ENCODE results near the gene NUDT16L1.
A peak's percentile ranks its signal among the peaks of the same experiment; 100 is the strongest.
"Not testable (repeated sequence)": the region's sequence is repeated elsewhere in the genome, so short reads cannot be mapped to it uniquely, and the experiment has no call there.

Gene NUDT16L1

DNA sequence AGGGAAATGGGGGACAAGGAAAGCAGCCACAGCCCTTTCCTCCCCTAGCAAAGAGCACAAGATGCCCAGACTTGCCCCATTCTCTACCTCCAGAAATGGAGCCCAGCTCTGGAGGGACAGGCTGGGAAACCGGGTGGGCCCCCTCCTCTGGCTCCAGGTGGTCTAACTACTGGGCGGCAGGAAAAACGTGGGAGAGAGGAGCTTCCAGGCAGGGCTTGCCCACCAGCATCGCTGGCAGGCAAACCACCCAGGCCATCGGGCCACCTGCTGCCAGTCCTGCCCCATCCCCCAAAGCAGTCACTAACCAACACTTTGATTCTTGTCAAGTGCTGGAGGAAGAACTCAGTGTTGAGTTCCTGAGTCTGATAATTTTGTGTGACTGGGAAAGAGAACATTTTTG is 25.1 kb downstream of the NUDT16L1 start:
- no peak for DNase-seq (ENCODE audit: low spot score)

DNA sequence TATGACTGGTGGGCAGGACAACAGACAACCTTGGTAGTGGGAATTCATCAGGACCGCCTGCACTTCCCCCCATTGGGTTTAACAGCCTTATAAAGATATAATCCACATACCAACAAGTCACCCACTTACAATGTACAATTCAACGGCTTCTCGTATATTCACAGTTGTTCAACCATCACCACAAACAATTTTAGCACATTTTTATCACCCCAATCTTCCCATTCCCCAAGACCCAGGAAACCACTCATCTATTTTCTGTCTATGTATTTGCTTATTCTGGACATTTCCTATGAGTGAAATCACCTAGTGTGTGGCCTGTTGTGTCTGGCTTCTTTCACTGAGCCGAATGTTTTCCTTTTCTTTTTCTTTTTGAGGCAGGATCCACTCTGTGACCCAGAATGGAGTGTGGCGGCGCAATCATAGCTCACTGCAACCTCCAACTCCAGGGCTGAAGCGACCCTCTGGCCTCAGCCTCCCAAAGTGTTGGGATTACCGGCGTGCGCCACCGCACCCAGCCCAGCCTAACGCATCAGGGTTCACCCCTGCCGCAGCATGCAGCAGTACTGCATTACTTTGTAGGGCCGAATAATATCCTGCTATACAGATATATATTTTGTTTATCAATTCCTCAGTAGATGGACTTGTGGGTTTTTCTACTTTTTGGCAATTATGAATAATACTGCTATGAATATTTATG is 29.9 kb downstream of the NUDT16L1 start:
- DNase-seq (ENCODE audit: low spot score): no peak

- no peak for DNase-seq (ENCODE audit: low spot score)
Observed at GRCh38 chr16:4724661-4725270, 31.4 kb downstream of the NUDT16L1 start.

DNA sequence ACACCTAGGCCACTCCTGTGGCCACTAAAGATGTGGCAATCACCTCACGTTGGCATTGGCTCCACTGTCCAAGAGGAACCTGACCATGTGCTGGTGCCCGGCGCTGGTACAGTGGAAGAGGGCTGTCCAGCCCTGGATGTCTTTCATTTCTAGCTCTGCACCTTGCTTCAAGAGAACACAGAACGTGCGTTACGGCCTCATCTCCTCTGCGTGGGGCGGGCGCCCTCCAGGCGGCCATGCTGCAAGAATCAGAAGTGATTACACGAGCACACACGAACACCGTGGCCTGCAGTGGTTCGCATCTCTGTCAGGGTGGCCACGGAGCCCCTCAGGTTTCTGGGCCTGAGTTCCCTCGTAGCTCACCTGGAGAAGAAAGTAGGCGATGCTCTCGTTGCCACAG is 33.3 kb downstream of the NUDT16L1 start:
- no peak for DNase-seq (ENCODE audit: low spot score)

DNA sequence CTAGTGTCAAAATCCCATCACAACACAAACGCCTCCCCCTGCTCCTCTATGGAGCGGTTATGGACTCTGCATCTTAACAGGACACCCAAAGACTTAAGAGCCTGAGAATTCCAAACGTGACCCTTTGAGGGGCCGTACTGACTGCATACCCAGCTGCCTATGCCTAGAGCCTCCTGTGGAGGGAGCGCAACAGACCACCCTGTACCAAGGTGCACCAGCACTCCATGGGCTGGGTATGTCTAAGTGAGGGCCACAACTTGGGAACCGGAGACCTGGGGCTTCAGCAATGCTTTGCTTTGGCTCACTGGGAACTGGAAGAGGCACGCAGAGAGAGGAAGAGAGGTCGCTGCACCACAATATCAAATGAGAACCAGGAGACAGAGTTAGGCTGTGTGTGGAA is 35.3 kb downstream of the NUDT16L1 start:
- DNase-seq (ENCODE audit: low spot score): no peak

DNA sequence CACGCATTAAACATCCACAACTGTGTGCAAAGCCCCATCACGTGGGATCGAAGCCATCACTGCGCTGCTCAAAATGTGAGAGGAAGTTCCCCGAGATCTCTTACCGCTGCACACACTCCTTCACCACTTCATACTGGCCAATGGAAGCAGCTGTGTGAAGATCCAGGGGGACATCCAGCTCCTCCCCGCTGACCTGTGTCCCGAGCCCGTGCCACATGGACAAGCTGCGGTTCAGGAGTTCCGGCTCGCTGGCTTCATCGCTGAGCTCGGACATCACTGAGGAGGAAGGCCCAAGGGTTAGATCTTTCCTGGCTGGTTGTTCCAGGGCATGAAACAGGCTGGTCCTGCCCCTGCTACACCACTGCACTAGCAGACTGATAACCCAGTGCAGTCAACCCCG is 36.5 kb downstream of the NUDT16L1 start:
- no peak for DNase-seq (ENCODE audit: low spot score)

DNA sequence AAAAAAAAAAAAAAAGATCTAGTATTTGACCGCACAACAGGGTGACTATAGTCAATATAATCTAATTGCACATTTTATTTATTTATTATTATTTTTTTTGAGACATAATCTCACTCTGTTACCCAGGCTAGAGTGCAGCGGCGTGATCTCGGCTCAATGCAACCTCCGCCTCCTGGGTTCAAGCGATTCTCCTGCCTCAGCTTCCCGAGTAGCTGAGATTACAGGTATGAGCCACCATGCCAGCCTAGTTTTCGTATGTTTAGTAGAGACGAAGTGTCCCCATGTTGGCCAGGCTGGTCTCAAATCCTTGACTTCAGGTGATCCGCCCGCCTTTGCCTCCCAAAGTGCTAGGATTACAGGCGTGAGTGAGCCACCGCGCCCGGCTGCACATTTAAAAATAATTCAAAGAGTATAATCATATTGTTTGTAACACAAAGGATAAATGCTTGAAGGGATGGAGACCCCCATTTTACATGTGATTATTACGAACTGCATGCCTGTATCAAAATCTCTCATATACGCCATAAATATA is 39.9 kb downstream of the NUDT16L1 start:
- no peak for DNase-seq (ENCODE audit: low spot score)

- no peak for DNase-seq (ENCODE audit: low spot score)
Observed at GRCh38 chr16:4733747-4734062, 40.3 kb downstream of the NUDT16L1 start.

- DNase-seq (ENCODE audit: low spot score): peak; percentile 89
Observed at GRCh38 chr16:4734063-4734729, 40.8 kb downstream of the NUDT16L1 start, which contains the start of the genes ANKS3 and DNAAF8. ANKS3 (minus strand) TSS chr16:4734271; CDS start chr16:4730149, 4,122 bp downstream. DNAAF8 (plus strand) TSS chr16:4734537; CDS start chr16:4736515, 1,978 bp downstream.

GRCh38 chr16:4734730-4735535 is 41.6 kb downstream of the NUDT16L1 start:
- peak; percentile 90 for DNase-seq (ENCODE audit: low spot score)

DNA sequence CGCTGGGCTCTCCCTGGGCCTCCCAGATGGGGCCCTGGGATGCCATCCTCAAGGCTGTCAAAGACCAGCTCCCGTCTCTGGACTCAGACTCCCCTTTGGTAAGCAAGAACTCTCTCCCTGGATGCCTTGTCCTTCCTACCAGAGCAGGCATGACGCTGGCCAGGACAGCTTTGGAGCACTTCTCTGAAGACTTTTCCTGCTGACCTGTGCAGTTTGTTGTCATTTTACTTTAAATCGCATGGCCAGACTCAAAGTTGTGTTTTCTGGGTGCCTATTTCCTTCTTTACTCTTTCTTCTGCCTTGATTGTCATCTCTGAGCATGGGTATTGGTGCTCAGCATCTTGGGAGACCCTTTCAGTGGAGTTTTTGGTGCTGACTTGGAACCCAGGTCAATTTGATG is 43.2 kb downstream of the NUDT16L1 start:
- DNase-seq (ENCODE audit: low spot score): no peak

- no peak for DNase-seq (ENCODE audit: low spot score)
Observed at GRCh38 chr16:4737545-4737944, 44.2 kb downstream of the NUDT16L1 start.

DNA sequence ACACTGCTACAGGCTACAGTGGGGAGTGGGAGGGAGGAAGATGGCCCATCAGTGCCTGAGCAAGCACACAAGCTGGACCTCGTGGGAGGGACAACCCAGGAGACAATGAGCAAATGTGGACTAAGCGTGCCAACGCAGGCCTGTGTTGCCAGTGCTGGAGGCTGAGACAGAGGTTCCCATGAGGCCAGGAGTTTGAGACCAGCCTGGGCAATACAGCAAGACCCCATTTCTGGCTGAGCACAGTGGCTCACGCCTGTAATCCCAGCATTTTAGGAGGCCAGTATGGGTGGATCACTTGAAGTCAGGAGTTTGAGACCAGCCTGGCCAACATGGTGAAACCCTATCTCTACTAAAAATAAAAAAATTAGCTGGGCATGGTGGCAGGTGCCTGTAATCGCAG is 45.0 kb downstream of the NUDT16L1 start:
- not testable (repeated sequence) for DNase-seq (ENCODE audit: low spot score)

DNA sequence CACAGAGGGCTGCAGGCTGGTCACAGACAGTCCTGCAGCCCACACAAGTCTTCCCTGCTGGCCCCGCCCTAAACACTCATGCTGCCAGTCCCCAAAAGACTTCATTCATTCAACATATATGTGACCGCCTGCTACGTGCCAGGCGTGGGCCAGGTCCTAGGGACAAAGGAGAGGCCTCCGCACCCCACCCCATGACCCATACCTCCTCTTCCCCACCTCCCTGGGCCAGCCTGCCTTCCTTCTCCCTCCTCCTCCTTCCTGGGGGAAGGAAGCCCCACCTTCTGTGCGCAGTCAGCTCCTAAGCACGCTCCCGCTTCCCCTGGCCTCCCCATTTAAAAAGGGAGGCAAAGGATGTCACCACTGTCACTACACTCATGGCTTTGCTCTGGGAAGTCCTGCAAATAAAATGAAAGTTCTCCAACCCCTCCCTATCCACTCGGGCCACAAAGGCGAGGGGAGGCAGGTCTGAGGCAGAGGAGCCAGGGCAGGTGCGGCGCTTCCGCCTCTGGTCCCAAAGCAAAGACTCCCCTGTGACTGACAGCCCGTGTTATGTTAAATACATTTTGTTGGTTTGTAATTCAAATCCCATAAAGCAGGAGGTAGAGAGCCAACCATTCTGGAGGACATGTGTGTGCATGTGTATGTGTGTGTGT is 50.0 kb downstream of the NUDT16L1 start:
- no peak for DNase-seq (ENCODE audit: low spot score)

DNA sequence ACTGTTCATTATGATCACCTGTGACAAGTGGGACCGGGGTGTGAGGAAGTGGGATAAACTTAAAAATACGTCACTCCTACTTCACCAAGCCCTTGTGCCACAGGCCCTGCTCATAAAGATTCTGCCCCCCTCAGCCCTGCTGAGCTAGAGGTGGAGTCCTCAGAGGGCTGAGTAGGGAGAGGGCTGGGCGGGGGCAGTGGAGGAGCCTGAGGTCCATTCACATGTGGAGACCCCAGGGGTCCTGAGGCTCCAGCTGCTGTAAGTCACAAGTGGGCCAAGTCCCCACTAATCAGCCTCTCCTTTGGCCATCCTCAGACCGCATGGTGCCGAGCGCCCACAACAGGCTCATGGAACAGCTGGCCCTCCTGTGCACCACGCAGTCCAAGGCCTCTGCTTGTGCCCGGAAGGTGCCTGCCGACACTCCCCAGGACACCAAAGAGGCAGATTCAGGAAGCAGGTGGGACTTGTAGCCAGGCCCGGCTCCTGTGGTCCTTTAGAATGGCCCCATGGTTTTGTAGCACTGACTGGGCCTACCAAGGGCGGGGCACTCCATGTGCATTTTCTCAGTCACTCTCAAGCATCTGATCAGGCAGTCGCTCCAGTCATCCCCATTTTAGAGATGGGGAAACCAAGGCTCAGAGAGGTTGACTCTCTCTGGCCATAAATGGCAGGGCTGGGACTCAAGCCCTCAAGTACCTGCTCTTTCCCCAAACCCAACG is 51.4 kb downstream of the NUDT16L1 start:
- DNase-seq (ENCODE audit: low spot score): no peak

DNA sequence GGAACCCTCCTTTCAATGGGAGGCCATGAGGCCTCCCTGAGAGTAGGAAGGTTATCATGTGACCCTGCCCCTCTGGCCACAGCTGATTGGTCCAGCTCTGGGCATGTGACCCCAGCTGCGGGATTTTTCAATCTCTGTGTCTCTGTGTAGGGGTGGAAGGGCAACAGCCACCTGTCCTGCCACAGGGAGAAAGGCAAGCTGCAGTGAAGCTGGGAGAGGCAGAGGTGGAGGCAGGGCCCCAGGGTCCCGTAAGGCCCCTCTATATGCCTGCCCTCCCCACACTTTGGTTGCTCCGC is 51.9 kb downstream of the NUDT16L1 start:
- DNase-seq (ENCODE audit: low spot score): no peak
